SU-DHL-6 (cell line): Measurements from ENCODE around the gene SUV39H1.

ENCODE experiments used
- CTCF ChIP-seq: fragments of 200-600 bp; sonication (generic); IDR thresholded peaks from one replicate; pipeline ENCODE4 v1.5.1; 2017; ENCODE audit warnings: antibody characterized with exemption, mild to moderate bottlenecking, low read length, moderate library complexity; ENCODE audit not compliant: insufficient read depth, poor library complexity, severe bottlenecking
- EZH2phosphoT487 ChIP-seq: fragments of 200-600 bp; sonication (generic), shearing (Covaris generic); conservative IDR thresholded peaks from 2 replicates; pipeline ENCODE4 v1.6.1; 2018; ENCODE audit warnings: mild to moderate bottlenecking, antibody characterized with exemption, low read length, moderate library complexity, mixed read lengths

- TF ChIP-seq CTCF: no peak
- TF ChIP-seq EZH2phosphoT487: no peak
These were observed 9.3 kb downstream of the SUV39H1 start for GRCh38 chrX:48705871-48706270.
